ENCODE measurements around the gene DICER1.
"Not testable (repeated sequence)": the region's sequence is repeated elsewhere in the genome, so short reads cannot be mapped to it uniquely, and the experiment has no call there.

Gene DICER1

DNA sequence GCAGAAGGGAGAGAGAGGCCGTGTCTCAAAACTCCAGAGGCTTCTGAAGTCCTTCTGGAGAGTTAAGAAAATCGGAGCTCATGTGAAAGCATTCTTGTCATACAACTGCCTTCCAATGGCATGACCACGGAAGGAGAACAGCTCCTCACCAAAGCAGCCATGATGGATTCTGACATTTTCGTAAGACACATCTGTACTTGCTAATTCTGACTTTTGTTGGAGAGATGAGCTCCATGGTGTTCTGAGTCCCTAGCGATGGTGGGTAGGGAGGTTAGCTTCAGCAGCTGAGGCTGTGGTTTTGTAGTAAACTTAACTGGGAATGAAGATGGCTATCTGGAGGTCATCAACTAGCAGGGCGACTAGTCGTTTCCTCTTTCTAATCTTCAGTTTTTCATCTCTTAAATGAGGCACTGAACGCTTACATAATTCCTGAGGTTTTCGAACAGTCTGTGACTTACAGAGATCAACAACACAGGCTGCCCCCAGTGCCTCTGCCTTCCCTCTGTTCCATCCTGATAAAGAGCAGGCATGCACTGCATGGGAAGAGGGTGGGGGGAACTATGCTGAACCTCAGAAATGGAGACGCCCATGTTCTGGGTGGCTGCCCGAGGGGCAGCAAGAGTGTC lies 28.6 kb upstream of the DICER1 start:
- no peak for DNase-seq (ENCODE audit: low spot score)

DNA sequence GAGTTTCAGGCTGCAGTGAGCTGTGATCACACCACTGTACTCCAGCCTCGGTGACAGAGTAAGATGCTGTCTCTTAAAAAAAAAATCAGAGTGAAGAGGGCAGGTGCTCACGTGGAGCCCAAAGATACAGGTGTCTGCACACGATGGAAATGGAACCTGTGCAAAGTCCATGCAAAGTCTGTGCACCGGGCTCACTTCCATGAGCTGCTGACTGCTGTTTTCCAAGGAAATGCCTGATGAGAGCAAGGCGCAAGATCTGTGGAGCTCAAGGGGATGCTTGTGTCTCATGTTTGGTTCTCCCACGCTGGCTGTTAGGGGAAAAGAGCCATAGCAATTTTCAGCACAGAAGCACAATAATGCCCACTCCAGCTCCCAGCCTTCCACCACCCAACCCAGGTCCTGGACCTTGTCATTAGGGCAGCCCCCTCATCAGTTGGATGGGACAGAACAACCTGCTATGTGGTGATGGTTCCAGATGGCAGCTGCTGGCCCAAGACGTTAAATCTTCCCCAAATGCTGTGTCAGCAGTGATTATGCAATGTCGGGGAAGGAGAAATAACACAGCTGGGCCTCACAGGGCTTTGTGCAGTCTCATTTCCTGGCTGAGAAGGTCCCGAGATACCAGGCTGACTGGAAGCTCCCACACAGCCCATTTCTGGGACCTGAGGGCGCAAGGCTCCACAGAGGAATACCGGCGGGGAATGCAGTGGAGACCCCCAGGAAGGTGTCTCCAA lies 27.9 kb upstream of the DICER1 start:
- no peak for DNase-seq (ENCODE audit: low spot score)

GRCh38 chr14:95184413-95184790 lies 27.1 kb upstream of the DICER1 start:
- DNase-seq (ENCODE audit: low spot score), result no peak

DNA sequence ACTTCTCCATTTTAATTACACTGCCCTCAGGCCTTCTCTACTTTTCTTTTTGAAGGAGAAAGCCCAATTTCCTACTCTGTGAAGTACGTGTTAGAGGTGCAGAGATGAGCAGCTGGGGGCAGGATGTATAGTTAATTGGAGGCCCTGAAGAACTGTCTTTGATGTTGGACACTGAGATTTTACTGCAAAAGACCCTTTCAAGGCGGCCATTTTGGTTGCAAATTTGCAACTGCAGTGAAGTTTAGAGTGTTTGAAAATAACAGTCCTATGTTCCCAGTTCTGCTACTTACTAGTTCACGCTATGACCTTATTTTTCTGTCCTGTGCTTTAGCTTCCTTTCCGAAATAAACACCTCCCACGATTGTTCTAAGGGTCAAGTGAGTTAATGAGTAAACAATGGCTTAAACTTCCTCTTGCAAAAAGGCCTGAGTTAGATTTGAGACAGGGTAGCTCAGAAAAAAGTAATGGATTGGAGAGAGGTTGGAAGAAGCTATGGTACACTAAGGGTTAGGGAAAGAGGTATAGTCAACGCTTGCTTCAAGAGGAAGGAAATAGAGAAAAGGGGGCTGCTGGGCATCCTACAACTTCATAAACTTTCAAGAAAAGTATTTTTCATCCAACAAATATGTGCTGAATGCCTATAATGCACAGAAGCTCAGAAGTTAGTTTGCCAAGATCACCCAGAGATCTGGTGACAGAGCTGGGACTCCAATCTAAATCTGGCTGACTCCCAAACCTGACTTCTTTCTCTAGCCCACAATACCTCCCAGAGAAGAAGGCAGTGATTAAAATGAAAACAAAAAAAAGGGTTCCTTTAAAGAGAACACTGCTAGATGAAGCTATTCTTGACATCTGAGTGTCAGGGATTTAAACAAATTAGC lies 26.4 kb upstream of the DICER1 start:
- no peak for DNase-seq (ENCODE audit: low spot score)

- DNase-seq (ENCODE audit: low spot score), result no peak
Observed at GRCh38 chr14:95183082-95183481, 25.8 kb upstream of the DICER1 start.

DNA sequence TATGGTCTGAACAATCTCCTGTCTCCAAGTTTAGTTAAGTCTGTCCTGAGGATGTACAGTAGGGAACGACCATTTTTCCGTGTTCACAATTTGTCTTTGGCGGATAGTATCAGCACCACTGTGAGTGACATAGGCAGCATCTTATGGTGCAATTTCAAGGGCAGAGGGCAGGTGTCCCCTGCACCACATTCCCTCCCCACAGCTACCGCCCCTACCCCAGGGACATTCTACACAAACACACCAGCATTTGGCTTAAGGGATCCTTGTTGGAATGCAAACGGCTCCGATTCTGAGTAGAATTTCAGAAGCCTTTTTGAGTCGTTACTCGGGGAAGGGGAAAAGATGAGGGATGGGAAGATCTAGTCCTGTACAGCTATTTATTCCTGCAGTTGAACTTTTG lies 25.1 kb upstream of the DICER1 start:
- DNase-seq (ENCODE audit: low spot score), result no peak

DNA sequence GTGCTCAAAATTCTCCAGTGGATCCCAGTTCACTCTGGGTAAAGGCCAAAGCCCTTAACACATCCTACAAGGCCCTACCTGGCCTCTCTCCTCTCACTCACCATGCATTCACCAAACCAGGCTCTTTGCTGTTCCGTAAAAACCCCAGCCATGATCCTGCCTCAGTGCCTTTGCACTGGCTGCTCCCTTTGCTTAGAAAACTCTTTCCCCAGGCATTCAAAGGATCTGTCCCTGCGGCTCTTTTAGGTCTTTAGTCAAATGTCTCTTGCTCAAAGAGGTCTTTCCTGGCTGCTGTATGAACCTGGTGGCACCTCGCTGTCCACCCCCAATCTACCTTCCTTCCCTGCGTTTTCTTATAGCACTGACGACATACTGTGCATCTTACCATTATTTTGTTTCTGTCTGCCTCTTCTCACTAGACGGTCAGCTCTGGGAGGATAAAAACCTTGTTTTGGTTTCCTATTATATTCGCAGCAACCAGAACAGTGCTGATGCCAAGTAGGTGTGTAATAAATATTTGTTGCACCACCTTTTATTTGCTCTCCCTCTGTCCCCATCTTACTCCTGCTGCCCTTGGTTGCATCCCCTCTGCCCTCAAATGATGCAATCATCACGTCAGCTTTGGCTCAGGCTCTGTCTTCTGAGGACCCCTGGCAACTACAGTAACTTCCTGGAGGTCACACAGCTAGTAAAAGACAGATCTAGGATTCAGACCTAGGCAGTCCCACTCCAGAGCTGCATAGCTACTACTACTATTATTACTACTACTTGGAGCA lies 23.8 kb upstream of the DICER1 start:
- DNase-seq (ENCODE audit: low spot score), result no peak

DNA sequence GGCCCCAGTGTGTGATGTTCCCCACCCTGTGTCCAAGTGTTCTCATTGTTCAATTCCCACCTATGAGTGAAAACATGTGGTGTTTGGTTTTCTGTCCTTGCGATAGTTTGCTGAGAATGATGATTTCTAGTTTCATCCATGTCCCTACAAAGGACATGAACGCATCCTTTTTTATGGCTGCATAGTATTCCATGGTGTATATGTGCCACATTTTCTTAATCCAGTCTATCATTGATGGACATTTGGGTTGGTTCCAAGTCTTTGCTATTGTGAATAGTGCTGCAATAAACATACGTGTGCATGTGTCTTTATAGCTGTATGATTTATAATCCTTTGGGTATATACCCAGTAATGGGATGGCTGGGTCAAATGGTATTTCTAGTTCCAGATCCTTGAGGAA lies 18.3 kb upstream of the DICER1 start:
- not testable (repeated sequence) for DNase-seq (ENCODE audit: low spot score)

DNA sequence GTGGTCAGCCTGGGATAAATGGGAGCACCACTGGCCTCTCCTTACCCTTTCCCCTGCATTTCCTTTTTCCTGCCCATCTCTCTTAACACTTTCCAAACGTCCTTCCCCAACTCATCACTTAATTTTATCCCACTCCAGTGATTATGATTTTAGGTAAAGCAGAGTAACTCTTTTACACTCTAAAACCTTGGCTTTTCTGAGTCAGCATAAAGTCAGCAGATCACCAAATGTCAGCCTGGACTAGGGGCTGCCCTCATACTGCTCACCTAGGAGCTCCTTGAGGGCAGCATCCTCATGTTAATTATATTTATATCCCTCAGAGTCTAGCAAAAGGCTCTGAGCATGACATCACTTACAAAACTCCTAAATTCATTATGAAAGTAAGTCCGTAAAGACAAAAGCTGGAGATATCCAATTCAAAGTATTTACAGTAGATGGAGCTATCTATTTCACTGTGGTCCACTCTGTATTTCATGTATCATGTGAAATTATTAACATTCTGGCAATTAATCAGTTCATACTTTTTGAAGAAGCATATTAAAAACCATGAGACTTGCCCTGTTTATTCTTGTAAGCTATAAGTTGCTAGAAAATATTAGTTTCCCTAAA lies 17.0 kb upstream of the DICER1 start:
- DNase-seq (ENCODE audit: low spot score), result no peak

DNA sequence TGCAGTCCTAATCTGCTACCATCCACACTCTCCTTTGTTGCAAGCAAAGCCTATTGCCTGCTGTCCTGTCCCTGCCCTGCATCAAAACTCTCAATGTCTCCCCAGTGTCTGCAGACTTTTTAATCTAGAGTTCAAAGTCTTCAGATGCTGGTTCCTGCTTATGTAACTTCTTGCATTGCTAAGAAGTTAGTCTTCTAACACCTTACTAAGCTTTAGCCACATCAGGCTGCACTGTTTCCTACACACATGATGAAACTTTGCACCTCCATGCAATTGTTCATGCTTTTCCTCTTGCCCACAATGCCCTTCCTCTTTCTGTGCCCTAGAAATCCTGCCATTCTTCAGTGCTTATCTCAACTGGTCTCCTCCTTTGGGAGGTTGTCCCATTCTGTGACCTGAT lies 16.2 kb upstream of the DICER1 start:
- DNase-seq (ENCODE audit: low spot score), result no peak

DNA sequence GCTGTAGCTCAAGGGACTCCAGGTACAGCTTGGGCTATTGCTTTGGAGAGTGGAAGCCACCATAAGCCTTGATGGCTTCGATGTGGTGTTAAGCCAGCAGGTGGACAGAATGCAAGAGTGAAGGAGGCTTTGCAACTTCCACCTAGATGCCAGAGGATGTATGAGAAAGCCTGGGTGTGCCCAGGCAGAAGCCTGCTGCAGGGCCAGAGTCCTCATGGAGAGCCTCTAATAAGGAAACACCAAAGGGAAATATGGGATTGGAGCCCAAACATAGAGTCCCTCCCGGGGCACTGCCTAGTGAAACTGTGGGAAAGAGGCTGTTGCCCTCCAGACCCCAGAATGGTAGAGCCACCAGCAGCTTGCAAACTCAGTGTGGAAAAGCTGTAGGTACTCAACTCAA lies 9.8 kb upstream of the DICER1 start:
- DNase-seq (ENCODE audit: low spot score), result no peak

DNA sequence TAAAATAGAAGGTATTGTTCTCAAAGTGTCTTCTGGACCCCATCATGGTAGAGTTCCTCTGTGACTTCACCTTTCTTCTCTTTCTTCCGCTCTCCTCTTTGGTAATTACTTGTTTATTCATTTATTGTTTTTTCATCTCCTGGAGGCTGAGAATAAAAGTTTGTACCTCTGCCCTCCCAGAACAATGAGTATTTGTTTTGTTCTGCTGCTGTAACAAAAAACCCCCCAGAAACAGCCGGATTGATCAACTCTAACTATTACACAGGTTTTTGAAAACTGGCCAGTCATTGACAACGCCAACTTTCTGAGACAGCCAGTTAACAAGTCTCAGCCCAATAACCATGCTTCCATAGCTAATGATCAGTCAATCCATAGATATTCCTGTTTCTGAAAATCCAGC lies 8.2 kb upstream of the DICER1 start:
- no peak for DNase-seq (ENCODE audit: low spot score)

DNA sequence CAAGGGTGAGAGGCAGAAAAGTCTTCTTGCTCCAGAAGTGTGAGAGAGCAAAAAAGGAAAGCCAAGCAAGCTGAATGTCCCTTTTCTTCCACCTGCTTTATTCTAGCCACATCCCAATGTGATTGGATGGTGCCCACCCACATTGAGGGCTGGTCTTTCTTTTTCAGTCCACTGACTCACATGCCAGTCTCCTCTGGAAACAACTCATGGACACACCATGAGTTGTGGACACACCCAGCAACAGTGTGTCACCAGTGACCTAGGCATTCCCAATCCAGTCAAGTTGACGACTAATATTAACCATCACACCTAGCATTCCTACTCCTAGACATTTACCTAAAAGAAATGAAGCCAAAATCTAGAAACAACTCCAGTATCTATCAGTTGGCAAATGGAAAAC lies 7.2 kb upstream of the DICER1 start:
- no peak for DNase-seq (ENCODE audit: low spot score)

DNA sequence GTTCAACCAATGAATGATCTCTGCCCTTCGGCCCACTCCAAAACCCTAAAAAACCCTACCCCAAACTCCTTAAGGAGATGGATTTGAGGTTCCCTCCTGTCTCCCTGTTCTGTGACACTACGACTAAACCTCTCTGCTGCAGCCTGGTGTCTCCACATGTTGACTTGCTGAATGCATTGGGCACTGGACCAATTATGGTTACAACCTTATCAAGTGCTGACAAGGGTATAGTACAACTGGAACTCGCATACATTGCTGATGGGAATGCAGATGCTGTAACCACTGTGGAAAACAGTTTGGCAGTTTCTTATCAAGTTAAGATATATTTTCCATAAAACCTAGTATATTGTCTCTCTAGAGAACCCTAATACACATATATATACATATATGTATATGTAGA lies 6.3 kb upstream of the DICER1 start:
- DNase-seq (ENCODE audit: low spot score), result no peak

DNA sequence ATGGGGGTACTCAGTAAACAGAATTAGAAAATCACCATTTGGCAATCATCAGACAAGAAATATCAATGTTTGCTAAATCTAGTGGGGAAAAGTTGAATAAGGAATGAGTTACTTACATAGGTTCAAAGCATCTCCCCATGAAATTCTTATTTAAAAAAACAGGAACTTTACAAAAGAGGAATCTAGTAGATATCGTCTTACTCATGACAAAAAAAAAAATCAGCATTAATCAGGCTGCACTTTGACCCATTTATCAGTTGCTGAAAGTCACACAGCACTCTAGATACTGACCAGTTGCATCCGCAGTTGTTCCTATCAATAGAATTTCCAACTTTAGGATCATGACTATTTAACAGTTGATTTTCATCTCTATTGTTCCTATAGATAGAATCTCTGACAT lies 5.8 kb upstream of the DICER1 start:
- DNase-seq (ENCODE audit: low spot score), result no peak

GRCh38 chr14:95162641-95163040 lies 5.3 kb upstream of the DICER1 start:
- no peak for DNase-seq (ENCODE audit: low spot score)

GRCh38 chr14:95157048-95157326 lies 342 bp downstream of the DICER1 start:
- no peak for DNase-seq (ENCODE audit: low spot score)

- peak; percentile 28 for DNase-seq (ENCODE audit: low spot score)
Observed at GRCh38 chr14:95156161-95157047, 925 bp downstream of the DICER1 start.

- no peak for DNase-seq (ENCODE audit: low spot score)
Observed at GRCh38 chr14:95155045-95155444, 2.3 kb downstream of the DICER1 start.

DNA sequence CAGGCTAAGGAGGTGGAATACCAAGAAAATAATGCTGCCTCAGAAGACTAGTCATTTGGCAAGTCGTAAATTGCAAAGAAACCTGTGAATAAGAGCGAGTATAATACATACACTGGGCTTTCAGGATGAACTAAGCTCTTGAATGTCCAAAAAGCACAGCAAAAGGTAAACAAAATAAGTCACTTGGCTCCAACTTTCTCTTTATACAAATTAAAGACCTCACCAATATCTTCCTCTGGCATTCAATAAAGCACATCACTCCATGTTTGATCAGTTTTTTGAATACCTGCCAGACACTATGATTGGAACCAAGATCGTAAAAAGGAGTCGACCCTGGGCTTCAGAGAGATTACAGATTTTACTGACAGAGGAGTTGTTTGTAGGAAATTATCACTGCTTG lies 3.5 kb downstream of the DICER1 start:
- DNase-seq (ENCODE audit: low spot score), result no peak

DNA sequence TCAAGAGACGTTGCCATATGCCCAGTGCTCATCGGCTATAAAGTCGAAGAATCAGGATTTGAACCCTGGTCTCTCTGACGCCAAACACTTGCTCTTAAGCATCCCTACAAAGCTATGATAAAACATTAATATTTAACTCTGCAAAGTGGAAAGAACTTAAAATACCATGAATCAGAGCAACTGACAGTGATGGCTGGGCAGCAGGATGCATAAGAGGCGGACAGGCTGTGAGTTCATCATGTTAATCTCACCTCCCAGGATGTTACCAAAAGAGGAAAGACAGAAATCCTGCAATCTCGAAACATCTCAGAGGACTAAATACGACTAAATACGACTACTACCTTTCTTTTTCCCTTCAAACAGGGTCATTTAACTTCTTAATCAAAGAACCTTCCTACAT lies 5.8 kb downstream of the DICER1 start:
- no peak for DNase-seq (ENCODE audit: low spot score)

All from LoVo (cell line).